Body of pancreas (tissue), 4 donors: ENCODE results near the gene PHF12.

Experiments
- POLR2A ChIP-seq, 3 donors: fragments of 450-650 bp; IDR thresholded peaks; one replicate each; pipeline ENCODE4 v1.6.1; 2016; ENCODE audit warnings: antibody characterized with exemption in 3 of 3, mild to moderate bottlenecking in 2 of 3
- TF ChIP-seq, protein P1 (sequence below), 7 experiments: fragments of 450-650 bp in 4 of 7; fragments of 200-600 bp in 3 of 7; sonication (generic) in 3 of 7; IDR thresholded peaks; one replicate each; pipeline ENCODE4 v1.5.1; 2016 to 2019; ENCODE audit warnings: antibody characterized with exemption in 7 of 7

DNA sequence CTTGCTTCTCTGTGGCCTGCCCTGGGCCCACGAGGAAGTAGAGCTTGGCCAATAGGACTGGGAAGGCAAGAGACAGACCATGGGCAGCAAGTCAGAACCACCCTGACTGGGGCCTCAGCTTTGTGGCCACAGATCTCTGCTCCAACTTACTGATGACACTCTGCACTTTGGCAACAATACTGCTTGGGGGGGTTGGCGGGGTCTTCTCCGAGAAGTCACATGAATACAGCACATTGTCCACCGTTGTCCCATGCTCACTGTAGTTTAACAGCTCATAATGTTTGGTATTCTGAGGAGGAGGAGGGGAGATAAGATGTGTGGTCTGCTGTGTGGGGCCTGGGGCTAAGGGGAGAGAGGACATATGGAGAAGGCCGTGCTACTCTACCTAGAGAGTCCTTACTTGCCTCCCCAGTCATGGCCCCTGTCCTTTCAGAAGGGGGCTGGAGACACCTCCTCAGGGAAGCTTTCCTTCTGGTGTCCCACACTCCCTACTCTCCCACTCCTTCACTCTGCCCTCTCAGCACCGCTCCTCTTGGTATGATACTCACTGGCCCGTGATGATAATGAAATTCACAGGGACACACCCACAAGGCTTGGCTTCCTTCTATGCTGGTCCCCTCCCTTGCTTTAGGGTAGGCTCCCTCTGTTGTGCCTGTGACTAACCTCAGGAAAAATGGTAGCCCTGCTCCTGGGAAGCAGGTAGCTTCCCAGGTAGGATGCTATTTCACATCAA, 44.4 kb downstream of the PHF12 start:
- no peak for TF ChIP-seq POLR2A (IDR thresholded peaks at IDR 0.05)
- TF ChIP-seq, protein P1, sequence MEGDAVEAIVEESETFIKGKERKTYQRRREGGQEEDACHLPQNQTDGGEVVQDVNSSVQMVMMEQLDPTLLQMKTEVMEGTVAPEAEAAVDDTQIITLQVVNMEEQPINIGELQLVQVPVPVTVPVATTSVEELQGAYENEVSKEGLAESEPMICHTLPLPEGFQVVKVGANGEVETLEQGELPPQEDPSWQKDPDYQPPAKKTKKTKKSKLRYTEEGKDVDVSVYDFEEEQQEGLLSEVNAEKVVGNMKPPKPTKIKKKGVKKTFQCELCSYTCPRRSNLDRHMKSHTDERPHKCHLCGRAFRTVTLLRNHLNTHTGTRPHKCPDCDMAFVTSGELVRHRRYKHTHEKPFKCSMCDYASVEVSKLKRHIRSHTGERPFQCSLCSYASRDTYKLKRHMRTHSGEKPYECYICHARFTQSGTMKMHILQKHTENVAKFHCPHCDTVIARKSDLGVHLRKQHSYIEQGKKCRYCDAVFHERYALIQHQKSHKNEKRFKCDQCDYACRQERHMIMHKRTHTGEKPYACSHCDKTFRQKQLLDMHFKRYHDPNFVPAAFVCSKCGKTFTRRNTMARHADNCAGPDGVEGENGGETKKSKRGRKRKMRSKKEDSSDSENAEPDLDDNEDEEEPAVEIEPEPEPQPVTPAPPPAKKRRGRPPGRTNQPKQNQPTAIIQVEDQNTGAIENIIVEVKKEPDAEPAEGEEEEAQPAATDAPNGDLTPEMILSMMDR (IDR thresholded peaks at IDR 0.05), result no peak
